Dermis blood vessel endothelial cell (primary cell): Measurements from ENCODE around the gene GTPBP6. TPM values are rescaled to one million over a fixed set of nuclear protein-coding genes. Genes with fewer than 3 reads are reported as not detected.
"Not testable (repeated sequence)": the region's sequence is repeated elsewhere in the genome, so short reads cannot be mapped to it uniquely, and the experiment has no call there.

Source experiments
- DNase-seq: peaks from one replicate; pipeline ENCODE4 v3.0.0; 2010
- total RNA-seq: library from RNA; depleted of rRNA; stranded (reverse); fragments of >200 nt; gene quantifications from 2 replicates; pipeline ENCODE4 v1.2.3, GENCODE V29; 2014

Gene GTPBP6
- total RNA-seq, 1 donor from 2014 or later, result 31.7 TPM

DNA sequence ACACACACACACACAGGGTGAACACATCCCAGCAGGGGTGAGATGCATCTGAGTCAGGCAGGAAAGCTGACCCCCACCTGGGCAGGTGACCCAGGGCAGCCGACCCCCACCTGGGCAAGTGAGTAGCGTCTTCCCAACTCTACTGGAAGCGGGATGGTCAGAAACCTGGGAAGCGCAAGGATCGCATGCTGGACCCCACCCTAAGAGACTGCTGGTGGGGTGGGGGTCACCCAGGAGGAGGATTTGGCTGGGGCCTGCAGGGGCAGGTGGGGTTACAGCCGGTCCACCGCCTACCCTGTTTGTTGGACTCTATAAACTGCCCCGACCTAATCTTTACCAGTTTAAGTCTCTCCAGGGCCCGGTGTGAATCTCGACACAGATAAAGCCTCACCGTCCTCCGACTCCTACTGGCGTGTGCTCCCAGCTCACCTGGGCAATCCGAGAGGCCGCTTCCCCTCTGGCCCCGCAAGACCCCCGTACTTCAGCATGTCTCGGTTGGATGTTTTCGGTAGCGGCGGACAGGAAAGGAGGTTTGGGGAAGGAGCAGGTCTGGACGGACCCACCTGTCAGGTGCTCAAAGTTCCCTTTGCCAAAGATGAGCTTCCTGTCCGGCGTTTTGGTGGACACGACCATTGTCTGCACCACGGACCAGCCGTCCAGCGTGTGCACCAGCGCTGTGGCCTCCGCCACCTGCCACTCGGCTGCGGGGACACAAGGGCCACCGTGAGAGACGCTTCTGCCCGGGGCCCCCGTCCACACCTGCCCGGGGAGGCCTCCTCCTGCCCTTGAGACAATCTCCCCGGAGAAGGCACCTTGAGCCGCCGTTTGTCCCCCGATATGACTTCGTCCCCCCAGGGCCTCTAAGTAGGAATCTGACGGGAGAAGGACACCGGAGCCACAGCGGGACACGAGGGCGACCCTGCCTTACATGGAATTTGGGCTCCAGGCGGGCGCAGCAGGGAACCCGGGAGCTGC, 2.0 kb downstream of the GTPBP6 start:
- DNase-seq, result no peak

DNA sequence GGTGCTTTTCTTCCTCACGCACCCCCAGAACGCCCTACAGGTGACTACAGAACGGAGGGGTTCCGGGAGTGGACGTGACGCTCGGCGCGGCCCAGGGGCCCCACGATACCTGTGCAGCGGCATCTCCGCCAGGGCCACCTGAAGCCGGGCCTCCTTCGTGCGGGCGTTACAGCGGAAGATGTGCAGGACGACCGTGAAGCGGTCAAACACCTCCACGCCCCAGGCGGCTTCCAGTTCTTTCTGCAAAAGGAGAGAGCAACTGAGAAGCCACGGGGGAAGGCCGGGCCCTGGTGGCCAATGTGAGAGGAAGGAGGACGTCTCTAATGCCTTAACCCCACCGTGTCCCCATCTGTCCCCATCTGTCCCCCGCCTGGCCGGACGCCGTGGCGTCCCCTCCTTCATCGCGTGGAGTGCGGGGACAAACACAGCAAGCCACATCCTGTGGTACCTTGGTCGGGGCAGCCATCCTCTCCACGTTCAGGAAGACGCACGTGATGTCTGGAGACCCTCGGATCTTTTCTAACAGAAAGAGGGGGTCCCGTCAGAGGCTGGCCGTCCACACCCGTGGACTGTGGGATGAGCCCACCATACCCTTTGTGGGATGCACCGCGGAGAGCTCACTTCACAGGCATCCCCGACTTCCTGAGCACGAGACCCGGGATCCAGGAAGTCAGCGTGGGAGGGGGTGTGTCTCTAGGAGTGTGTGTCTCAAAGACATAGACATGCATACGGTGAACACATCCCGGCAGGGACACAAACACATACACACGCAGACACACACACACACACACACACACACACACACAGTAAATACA, 3.6 kb downstream of the GTPBP6 start:
- DNase-seq, result peak; percentile 44

DNA sequence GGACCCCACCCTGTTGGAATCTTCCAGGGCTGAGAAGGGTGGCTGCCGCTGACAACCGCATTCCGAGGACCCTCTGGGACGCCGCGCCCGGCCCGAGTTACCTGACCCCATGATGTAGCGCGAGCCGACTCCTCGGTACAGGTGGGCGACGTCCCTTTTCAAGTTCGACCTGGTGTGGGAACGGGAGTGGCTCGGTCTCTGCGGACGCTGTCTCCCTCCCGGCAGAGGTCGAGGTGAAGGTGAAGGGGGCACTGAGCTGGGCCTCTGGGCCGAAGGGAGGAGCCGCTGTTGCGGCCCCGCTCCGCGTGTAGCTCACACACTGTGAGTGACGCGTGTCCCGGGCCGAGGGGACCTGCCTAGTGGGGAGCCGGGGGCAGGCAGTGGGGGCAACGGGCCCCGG, 4.5 kb downstream of the GTPBP6 start:
- DNase-seq, result no peak

DNA sequence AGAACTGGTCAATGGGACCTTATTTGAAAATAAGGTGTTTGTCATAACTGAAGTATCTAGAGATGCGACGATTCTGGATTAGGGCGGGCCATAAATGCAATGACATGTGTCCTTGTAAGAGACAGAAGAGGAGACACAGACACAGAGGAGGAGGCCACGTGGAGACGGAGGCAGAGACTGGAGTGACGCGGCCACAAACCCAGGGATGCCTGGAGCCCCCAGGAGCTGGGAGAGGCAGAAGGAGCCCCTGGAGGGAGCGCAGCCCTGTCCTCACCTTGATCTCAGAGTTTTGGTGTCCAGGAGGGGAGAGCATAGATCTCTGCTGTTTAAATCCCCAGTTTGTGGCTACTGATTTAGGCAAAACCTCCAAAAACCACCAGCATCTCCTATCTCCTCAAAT, 5.0 kb downstream of the GTPBP6 start:
- no peak for DNase-seq

DNA sequence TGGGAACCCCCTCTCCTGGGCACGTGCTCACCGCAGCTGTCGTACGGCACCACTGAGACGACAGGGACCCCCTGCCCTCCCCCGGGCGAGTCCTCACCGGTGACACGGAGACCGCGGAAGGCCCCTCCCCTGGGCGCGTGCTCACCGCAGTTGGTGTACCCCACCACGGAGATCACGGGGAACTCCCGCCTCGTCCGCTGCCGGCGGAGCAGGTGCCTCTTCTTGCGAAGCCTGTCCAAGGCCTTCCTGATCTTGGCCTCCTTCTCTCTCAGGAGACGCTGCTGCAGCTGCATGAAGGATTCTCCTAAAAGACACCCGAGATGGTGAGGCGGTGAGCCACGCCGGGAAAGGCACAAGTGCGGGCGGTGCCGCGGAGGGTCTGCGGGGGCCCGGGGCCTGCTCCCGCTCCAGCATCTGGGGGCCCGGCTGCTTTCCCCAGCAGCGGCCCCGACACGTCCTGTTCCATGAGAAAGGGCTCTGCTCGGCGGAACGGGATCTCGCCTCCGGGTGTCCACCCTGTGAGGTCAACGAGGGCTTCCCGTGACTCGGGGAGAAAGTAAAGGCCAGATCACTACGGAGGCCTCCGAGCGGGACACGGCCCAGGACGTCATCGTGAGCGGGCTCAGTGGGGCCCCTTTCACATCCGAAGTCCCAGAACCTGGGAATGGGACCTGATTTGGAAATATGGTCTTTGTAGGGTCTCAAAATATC, 5.8 kb downstream of the GTPBP6 start:
- DNase-seq, result no peak

DNA sequence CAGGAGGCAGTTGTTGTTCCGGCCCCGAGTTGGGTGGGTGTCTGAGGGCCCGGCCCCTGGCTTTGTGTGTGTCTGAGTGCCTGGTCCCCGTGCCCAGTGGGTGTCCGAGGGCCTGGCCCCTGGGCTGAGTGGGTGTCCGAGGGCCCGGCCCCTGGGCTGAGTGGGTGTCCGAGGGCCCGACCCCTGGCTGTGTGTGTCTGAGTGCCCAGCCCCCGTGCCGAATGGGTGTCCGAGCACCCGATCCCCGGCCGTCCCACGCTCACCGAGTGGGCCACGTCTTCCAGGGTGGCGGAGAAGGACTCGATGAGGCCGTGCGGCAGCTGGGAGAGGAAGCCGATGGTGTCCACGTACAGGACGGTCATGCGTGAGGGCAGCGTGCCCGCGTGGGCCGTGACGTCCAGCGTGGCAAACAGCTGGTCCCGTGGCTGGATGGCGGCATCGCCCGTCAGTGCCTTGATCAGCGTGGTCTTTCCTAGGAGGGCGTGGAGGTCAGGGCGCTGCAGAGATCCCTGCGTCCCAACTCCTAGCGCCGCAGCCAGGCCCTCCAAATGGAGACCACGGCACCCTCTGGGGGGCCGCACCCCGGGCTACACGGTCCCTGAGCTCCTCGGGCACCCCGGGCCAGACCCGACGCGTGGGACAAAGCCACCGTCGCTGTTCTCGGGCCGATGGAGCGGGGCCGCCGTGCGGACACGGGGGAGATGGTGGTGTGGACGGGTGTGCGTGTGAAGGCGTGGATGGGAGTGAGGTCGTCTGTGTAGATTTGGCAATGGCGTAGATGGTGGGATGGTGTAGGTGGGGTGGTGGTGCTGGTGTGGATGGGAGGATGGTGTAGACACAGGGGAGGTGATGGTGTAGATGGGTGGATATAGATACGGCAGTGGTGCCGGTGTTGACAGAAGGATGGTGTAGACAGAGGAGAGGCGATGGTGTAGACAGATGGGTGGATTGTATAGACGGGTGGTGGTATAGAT, 7.2 kb downstream of the GTPBP6 start:
- no peak for DNase-seq

DNA sequence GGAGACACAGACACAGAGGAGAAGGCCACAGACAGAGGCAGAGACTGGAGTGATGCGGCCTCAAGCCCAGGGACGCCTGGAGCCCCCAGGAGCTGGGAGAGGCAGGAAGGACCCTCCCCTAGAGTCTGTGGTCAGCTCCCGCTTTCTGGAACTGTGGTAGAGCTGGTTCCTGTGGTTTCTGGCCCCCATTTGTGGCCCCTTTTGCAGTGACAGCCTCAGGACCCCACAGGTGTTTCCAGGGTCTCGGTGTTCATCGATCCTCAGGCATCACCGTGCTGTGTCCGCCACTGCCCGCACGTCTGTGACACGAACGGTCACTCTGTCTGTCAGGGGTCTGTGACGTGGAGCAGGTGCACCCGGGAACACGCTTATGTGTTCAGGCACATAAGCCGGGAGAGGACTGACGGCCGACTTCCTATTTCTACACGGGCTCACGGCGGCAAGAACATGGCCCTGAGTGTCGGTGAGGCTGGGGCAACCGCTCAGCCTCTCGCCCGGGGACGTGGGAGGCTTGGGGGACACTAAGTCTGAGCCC, 7.9 kb downstream of the GTPBP6 start:
- no peak for DNase-seq

DNA sequence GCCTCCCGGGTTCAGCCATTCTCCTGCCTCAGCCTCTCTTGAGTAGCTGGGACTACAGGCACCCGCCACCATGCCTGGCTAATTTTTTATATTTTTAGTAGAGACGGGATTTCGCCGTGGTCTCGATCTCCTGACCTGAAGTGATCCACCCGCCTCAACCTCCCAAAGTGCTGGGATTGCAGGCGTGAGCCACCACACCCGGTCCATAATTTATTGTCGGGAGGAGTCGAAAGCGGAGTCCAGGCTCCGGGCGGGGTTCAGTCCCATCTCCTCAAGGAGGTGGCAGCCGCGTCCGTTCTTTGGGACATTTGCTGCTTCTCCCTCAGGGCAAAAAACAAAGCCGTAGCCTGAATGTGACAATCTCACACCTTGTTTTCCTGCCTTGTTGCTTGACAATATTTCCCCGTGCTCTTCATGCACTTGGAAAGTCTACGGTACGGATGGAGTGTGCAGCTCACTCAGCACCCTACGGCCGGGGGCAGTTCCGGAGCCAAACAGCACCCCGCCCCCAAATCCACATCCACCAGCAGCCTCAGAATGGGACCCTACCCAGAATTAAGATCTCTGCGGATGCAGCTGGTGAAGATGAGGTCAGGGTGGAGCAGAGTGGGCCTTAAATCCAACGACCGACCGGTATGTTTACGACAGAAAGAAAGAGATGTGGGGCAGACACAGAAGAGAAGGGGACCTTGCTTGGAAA, 9.6 kb downstream of the GTPBP6 start:
- DNase-seq, result no peak

DNA sequence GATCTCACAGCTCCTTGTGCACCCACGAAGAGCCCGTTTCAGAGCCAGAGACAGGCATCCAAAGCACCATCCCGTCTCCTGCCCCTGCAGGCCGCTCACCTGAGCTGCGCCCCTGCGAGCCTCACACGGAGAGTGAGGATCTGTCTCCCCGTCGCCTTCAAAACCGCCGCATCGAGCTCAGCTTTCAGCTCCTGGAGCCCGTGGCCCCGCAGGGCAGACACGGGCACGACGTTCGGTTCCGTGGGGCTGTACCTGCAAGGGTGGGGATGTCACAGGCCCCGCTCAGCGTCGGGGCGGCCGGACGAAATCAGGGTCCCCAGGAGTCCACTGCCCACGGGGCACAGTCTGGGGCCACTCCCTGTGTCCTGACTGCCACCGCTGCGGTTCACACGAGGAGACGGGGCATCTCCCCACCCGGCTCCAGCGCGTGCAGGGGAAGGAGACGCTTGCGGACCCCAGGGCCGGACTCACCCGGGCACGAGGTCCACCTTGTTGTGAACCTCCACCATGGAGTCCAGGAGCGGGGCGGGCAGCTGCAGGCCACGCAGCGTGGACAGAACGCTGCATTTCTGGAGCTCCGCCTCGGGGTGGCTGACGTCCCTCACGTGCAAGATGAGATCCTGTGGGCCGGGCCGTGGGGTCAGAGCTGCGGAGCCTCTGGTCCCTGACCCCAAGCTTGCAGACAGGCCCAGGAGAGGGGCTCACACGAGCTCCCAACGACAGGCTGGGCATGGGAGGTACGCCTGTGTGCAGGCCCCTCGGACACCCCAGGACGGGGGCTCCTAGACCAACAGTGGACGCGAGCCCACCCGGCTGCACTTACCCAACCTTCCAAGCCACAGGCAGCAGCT, 11.1 kb downstream of the GTPBP6 start:
- no peak for DNase-seq

DNA sequence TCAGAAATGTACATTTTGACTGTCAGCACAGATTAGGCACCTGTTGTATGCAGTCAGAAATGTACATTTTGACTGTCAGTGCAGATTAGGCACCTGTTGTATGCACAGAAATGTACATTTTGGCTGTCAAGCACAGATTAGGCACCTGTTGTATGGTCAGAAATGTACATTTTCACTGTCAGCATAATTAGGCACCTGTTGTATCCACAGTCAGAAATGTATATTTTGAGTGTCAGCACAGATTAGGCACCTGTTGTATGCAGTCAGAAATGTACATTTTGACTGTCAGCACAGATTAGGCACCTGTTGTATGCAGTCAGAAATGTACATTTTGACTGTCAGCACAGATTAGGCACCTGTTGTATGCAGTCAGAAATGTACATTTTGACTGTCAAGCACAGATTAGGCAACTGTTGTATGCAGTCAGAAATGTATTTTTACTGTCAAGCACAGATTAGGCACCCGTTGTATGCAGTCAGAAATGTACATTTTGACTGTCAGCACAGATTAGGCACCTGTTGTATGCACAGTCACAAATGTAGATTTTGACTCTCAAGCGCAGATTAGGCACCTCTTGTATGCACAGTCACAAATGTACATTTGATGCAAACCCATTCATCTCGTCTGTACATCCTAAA, 11.9 kb downstream of the GTPBP6 start:
- not testable (repeated sequence) for DNase-seq

DNA sequence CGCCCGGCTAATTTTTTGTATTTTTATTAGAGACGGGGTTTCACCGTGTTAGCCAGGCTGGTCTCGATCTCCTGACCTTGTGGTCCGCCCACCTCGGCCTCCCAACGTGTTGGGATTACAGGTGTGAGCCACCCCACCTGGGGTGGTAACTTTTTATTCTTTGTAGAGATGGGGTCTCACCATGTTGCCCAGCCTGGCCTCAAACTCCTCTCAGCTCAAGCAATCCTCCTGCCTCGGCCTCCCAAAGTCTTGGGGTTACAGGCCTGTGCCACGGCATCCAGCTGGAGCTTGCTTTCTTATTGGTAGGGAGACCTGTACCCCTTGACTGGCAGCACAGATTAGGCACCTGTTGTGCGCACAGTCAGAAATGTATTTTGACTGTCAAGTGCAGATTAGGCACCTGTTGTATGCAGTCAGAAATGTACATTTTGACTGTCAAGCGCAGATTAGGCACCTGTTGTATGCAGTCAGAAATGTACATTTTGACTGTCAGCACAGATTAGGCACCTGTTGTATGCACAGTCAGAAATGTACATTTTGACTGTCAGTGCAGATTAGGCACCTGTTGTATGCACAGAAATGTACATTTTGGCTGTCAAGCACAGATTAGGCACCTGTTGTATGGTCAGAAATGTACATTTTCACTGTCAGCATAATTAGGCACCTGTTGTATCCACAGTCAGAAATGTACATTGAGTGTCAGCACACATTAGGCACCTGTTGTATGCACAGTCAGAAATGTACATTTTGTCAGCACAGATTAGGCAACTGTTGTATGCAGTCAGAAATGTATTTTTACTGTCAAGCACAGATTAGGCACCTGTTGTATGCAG, 12.6 kb downstream of the GTPBP6 start:
- not testable (repeated sequence) for DNase-seq

DNA sequence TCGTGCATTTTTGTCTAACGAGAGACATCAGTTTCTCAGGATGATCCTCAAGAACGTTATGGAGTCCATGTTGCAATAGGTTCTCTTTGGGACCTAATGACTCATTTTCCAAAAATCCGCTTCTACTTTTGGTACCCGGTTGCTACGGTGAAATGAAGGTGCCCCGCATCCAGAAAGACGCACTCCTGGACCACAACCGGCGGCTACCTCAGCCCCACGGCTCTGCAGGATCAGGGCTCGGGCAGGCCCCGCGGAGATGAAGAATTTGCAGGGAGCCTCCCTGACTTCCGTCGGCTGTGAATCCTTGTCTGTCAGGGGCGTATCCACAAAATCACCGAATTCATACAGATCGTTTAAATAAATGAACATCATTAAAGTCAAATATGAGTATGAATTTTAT, 15.6 kb downstream of the GTPBP6 start:
- no peak for DNase-seq

DNA sequence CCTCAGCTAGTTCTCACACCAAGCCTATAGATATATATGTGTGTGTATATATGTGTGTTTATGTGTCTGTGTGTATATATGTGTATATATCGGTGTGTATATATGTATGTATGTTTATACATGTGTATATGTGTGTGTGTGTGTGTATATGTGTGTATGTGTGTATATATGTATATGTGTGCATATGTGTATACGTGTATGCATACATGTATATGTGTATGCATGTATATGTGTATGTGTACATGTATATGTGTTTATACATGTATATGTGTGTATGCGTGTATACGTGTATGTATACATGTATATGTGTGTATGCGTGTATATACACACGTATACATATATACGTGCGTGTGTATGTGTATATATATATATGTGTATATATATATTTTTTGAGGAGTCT, 18.3 kb downstream of the GTPBP6 start:
- no peak for DNase-seq

DNA sequence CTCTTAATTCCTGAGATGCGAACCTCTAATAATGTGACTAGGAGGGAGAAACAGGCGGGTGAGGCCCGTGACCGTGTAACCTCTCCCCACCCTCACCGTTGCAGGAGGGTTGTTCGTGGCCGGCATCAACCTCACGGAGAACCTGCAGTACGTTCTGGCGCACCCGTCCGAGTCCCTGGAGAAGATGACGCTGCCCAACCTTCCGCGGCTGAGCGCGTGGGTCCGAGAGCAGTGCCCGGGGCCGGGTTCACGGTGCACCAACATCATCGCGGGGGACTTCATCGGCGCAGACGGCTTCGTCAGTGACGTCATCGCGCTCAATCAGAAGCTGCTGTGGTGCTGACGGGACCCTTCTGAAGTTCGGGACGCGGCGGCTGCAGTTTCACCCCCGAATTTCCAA, 19.6 kb downstream of the GTPBP6 start:
- DNase-seq, result no peak

DNA sequence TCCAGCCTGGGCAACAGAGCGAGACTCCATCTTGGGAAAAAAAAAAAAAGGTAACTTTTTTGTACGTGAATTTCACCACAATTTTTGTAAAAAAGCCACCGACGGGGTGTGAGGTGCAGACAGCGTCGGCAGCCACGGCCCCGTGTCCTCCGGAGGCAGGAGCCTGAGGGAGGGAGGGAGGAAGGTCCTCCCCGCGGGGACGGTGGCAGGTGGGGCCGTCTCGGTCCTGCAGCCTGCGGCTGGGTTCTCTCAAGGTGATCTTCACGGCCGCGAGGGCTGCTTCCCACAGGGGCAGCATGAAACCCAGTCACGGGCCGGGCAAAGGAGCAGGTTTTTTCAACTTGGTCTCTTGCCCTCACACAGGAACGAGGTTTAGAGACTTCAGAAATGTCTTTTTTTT, 23.5 kb downstream of the GTPBP6 start:
- no peak for DNase-seq

DNA sequence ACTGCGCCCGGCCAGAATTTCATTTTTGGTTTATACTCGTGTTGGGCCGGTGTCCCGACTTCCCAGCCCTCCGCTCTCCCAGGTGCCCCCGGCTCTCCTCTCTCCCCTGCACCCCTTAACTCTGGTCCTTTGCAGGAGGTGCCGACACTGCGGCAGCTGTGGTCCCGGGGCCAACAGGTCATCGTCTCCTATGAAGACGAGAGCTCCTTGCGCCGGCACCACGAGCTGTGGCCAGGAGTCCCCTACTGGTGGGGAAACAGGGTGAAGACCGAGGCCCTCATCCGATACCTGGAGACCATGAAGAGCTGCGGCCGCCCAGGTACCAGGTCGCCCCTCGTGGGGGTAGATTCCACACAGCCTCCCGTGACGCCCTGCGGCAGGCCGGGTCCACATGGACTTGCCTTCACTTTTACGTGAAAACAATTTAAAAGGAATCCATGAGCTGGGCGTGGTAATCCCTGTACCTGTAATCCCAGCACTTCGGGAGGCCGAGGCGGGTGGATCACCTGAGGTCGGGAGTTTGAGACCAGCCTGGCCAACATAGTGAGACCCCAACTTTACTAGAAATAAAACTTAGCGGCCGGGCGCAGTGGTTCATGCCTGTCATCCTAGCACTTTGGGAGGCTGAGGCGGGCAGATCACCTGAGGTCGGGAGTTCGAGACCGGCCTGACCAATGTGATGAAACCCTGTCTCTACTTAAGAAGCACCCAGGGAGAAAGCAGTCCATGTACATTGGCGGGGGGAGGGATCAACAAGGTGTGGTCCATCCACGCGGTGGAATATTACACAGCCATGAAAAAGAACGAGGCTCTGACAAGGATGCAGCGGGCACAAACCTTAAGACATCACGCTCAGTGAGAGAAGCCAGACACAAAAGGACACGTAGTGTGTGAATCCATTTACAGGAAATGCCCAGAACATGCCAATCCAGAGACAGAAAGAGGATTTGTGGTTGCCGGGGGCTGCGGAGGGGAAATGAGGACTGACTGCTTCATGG, 25.4 kb downstream of the GTPBP6 start:
- DNase-seq, result no peak

DNA sequence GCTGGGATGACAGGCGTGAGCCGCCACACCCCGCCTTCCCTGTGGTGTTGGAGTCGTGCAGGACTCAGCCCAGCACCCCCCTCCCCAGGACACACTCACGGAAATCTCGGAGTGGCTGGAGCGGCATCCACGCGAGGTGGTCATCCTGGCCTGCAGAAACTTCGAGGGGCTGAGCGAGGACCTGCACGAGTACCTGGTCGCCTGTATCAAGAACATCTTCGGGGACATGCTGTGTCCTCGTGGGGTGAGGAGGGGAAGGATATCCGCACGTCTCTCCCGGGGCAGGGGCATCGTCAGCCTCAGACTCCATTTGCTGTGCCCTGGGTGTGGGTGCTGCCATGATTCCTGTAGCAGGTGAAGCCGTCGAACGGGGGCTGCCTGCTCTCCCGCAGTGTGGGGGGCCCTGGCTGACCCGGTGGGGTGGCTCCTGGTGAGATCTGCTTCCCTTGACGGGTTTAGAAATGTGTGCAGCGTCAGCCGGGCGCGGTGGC, 27.1 kb downstream of the GTPBP6 start:
- no peak for DNase-seq
